ACHN (cell line): ENCODE data around the gene GLIPR2.
"Not testable (repeated sequence)": the region's sequence is repeated elsewhere in the genome, so short reads cannot be mapped to it uniquely, and the experiment has no call there.

Source experiments
- DNase-seq: peaks from one replicate; pipeline ENCODE4 v3.0.0-alpha.2; 2015
- in situ Hi-C: cut with HindIII; loops from 2 replicates; pipeline ENCODE4 v1.10.0; 2017; ENCODE audit warnings: low sequenced_read_pairs, low pct_ligation_motif_present, low pct_unique_long_range_greater_than_20kb

GLIPR2 gene

GRCh38 chr9:36136272-36136893 is at the start of gene GLIPR2:
Gene GLIPR2, plus strand, starts transcription at chr9:36136733. Its CDS starts 46 bp downstream, at chr9:36136779.
- in situ Hi-C loops, result no loop called here
- DNase-seq, result peak; percentile 78

GRCh38 chr9:36087054-36087453 is 49.5 kb upstream of the GLIPR2 start:
- DNase-seq, in situ Hi-C loops: not testable (repeated sequence)

- in situ Hi-C loops, result no loop called here
- DNase-seq, result no peak
These were observed 48.5 kb upstream of the GLIPR2 start for GRCh38 chr9:36088020-36088419.

GRCh38 chr9:36091026-36091953 is 45.2 kb upstream of the GLIPR2 start:
- DNase-seq, result peak; percentile 83

GRCh38 chr9:36092014-36092413 is 44.5 kb upstream of the GLIPR2 start:
- in situ Hi-C loops, result no loop called here
- no peak for DNase-seq

More at GRCh38 chr9:36091026-36091953, 45.2 kb upstream of the GLIPR2 start:
- in situ Hi-C loops, result no loop called here

GRCh38 chr9:36092509-36093215 is 43.9 kb upstream of the GLIPR2 start:
- in situ Hi-C loops, result no loop called here
- no peak for DNase-seq

GRCh38 chr9:36093384-36093783 is 43.1 kb upstream of the GLIPR2 start:
- no peak for DNase-seq
- in situ Hi-C loops, result no loop called here

- in situ Hi-C loops, result no loop called here
These were observed 36.8 kb upstream of the GLIPR2 start for GRCh38 chr9:36099718-36100117.

GRCh38 chr9:36100532-36100931 is 36.0 kb upstream of the GLIPR2 start:
- peak; percentile 64 for DNase-seq
- in situ Hi-C loops, result no loop called here

More at GRCh38 chr9:36099718-36100117, 36.8 kb upstream of the GLIPR2 start:
- no peak for DNase-seq

- peak; percentile 96 for DNase-seq
- in situ Hi-C loops, result no loop called here
These were observed 34.4 kb upstream of the GLIPR2 start for GRCh38 chr9:36101916-36102741.

GRCh38 chr9:36102742-36103495 is 33.6 kb upstream of the GLIPR2 start:
- DNase-seq, result peak; percentile 76
- in situ Hi-C loops, result no loop called here

GRCh38 chr9:36109071-36109470 is 27.5 kb upstream of the GLIPR2 start:
- in situ Hi-C loops, result no loop called here
- no peak for DNase-seq

GRCh38 chr9:36110434-36110833 is 26.1 kb upstream of the GLIPR2 start:
- DNase-seq, result peak; percentile 18
- in situ Hi-C loops, result no loop called here

GRCh38 chr9:36112516-36112915 is 24.0 kb upstream of the GLIPR2 start:
- in situ Hi-C loops, result no loop called here
- DNase-seq, result no peak

- no peak for DNase-seq
- in situ Hi-C loops, result no loop called here
These were observed 22.5 kb upstream of the GLIPR2 start for GRCh38 chr9:36113999-36114398.

GRCh38 chr9:36116593-36116992 is 19.9 kb upstream of the GLIPR2 start:
- in situ Hi-C loops, result no loop called here
- DNase-seq, result no peak

- in situ Hi-C loops, result no loop called here
- DNase-seq, result no peak
These were observed 18.3 kb upstream of the GLIPR2 start for GRCh38 chr9:36118201-36118600.

GRCh38 chr9:36118706-36119105 is 17.8 kb upstream of the GLIPR2 start:
- in situ Hi-C loops, result no loop called here
- DNase-seq, result no peak
